HG03159 (cell line): ENCODE measurements around the gene CLCN5.
A peak's percentile ranks its signal among the peaks of the same experiment; 100 is the strongest.

Experiments used
- ATAC-seq: cut with Tn5 transposase; IDR thresholded peaks from one replicate; pipeline ENCODE4 v1.9.1; 2021; ENCODE audit warnings: mild to moderate bottlenecking, moderate library complexity; ENCODE audit not compliant: unreplicated experiment

The CLCN5 gene

GRCh38 chrX:49932791-49933190, 10.4 kb downstream of the CLCN5 start:
- no peak for ATAC-seq

GRCh38 chrX:49934148-49934547, 11.8 kb downstream of the CLCN5 start:
- no peak for ATAC-seq

DNA sequence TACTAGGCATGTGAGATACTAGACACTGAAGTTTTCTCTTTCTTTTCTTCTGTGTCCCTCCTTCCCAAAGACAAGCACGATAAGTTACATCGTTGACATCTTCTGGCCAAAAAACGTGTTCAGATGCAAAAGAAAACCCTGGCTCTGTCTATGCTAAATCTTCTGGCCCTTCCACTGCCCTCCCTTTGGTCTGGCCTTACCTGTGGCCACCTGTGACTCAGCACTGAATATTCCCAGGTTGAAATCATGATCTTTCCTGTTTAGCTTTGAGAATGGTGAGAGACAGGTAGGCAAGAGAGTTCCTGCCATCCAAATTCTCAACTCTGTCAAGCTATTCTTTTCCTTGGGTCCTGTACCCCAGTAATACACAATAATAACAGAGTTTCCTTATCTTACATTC, 12.3 kb downstream of the CLCN5 start:
- no peak for ATAC-seq

DNA sequence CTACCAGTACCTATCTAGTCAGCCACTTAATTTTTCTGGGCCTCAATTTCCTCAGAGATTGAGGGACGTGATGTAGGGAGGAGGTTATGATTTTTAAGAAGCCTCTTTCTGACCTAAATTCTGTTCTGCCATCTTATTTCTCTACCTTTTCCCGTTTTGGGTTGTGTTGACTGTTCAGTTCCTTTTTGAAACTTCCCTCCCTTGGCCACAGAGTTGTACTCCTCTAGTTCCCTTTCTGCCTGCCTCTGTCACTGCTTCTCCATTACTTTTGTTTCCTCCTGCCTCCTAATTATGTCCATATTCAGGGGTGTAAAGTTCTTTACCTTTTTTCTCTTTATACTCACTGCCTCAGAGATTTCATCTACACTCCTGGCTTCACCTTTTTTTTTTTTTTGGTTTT, 25.4 kb downstream of the CLCN5 start:
- ATAC-seq = no peak

- no peak for ATAC-seq
Observed at GRCh38 chrX:49949961-49950360, 27.6 kb downstream of the CLCN5 start.

DNA sequence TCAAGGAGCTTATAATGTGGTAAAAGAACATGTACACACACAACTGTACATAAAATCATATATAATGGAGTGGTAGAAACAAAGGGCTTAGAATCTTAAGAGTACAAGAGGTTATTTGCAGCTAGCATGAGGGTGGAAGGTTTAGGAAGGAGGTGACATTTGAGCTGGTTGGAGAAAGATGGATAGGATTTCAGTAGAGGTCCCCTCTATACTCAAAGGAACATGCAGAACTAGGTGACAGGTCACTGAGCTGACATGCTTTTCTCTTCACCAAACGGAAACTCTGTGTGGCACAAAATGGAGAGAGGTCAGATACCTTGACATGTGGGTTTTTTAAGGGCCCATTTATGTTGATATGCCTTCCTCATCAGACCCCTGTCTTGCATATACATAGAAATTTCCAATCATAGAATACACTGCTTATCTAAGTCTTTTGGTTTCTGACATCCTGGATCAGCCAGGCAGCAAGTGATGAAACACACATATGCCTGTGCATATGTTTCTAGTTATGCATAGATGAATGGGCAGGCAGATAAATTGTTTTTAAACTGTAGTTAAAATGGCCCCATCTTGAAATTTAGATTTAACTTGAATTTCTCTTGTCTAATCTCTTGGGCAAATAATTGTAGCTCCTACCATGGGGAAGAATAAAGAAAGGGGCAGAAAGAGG, 29.3 kb downstream of the CLCN5 start:
- no peak for ATAC-seq

- ATAC-seq = no peak
Observed at GRCh38 chrX:49956313-49956712, 33.9 kb downstream of the CLCN5 start.

DNA sequence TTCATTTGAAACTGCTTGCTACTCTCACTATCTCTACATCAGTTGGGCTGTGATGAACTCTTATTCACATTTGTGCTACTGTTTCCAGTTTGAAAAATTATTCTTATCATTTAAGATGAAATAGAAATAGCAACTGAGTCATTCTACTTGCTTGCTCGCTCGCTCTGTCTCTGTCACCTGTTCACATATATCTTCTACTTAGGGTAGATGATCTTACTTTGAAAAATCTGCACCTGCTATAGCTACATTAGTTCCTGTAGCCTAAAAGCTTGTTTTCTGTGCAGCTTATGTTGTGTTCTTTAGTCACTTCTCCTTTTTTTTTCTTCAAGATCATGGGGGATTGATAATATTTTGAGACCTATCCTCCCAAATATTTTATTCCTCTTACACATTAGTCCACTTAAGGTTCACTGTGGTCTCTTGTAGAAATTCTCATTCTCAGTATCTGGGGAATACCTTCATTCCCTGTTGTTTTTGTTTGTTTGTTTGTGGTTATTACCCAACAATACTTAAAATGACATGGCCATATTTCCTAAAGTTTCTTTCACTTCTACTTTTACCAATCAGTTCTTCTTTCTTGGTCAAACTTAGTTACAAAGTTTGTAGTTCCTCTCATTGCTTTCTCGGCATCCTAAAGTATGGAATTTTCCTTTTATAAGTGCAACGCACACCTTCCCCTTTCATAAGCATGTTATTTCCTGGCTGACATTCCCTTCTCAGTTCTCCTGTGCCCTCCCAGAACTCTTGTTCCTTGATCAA, 36.5 kb downstream of the CLCN5 start:
- peak; percentile 72 for ATAC-seq

DNA sequence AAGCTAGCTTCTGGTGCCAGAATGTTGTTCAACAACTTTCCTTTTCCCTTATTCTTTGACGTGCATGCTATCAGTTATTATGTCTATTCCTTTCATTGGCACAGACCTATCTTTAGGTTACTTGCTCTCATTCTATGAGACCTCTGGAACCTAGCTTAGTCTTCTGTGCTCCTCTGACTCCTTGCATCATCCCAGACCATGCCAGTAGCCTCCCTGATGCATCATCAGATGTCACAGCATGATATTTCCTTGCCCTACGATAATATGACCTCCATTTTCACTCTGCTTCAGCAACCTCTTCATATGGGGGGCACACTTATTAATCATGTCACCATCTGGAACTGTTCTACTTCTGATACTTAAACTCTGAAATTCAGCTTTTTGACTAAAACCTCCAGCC, 37.2 kb downstream of the CLCN5 start:
- ATAC-seq = no peak

DNA sequence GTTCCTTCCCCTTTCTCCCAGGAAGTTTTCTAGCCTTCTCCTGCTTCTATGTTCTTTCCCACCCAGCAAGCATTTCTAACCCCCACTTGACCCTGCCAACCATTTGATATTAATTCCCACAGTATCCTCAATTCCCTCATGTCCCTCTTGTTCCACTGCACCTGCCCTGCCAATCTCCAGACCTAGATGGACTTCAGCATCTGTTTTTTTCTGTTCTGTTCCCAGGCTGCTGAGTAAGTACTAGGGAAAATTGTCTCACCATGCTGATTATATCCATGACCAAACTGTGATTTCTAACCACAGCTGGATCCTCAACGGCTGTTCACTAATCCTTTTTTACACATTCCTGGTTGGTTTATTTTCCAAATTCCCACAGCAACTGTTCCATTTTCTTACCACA, 37.7 kb downstream of the CLCN5 start:
- no peak for ATAC-seq

GRCh38 chrX:49970674-49971073, 48.3 kb downstream of the CLCN5 start:
- ATAC-seq = no peak

GRCh38 chrX:49972328-49972860, 50.0 kb downstream of the CLCN5 start:
- ATAC-seq = no peak

- no peak for ATAC-seq
Observed at GRCh38 chrX:49976682-49977197, 54.3 kb downstream of the CLCN5 start.

DNA sequence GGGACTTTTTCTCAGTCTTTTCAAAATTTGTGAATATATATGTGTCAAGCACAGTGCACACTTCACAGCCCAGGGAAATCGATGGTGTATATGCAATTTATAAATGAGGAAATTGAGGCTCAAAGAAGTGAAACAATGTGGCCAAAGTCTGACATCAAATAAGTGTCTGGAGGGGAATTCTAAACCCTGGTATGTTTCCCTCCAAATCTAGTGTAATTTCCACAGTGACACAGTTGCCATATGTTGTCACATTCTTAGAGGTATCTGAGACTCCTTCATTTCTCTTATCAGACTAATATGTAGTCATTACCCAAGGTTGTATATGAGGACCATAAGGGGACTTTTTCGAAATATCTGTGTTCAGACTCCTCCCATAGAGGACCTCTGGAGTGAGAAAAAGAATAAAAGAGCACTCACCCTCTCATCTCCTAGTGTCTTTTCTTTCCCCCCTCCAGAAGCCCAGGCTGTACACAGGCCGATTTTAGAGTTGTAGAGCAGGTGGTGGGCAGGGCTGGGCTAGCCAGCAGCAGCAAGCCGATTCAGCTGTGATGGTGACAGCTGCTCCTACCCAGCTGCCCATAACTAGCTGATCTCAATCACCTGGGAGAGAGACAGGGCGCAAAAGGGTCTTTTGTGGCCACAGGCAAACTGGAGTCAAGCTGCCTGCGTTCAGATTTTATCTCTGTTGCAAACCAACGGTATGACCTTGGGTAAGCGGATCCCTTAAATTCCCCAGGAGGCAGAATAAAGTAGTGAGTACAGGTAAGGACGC, 55.1 kb downstream of the CLCN5 start:
- ATAC-seq = no peak

GRCh38 chrX:49978176-49978575, 55.8 kb downstream of the CLCN5 start:
- no peak for ATAC-seq

DNA sequence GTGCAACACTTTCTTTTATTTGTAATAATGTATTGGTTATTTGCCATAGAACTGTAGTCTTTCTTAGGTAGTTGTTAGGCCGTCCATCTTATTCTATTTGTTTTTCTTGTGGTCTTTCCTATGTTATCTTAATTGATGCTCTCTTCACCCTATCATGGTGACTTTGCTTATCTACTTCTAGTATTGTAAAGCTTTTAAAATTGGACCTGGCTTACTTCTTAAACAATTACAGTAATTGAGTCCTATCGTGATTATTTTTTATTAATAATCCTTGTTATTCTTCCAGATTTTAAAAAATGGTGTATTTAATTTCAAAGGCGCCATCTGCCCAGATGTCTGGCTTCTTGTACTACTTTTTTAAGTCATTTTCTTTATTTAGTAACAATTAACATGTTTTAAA, 63.7 kb downstream of the CLCN5 start:
- ATAC-seq = no peak

DNA sequence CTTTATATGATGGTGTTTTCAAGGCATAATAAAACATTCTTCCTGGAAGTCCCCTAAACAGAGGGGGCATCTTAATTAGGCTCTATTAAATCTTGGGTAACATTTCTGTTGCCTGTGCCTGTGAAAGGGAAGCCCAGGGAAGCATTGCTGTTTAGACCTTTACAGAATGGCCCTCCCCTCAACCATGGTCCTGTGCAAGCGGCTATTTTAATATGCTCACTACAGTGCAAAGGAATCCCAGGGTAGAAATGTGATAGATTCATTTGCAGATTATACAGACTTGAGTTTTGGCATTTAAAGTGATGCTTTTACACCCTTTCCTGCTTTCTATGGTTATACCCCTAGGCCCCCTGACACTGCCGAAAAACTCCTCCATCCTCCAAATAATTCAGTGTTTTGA, 65.3 kb downstream of the CLCN5 start:
- ATAC-seq = no peak

- ATAC-seq = no peak
Observed at GRCh38 chrX:49988143-49988542, 65.7 kb downstream of the CLCN5 start.

GRCh38 chrX:49991758-49992157, 69.4 kb downstream of the CLCN5 start:
- no peak for ATAC-seq

DNA sequence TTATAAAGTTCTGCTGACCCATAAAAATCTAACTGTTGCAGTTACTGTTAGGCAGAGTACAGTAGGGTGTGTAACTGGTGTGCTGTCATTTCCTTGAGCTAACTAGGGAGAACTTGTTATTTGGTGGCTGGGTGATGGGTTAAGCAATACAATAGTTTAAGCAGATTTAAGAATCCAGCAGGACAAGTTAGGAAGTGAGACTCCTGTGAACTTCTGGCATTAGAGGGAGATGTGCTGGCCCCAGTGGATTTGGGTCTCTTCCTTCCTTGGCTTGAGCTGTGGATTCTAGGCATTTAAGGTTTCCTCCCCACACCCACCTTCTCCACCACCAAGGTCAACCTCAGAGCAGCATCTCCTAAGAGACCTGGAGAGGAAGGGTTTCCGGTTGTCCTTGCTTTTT, 70.5 kb downstream of the CLCN5 start:
- ATAC-seq = no peak

DNA sequence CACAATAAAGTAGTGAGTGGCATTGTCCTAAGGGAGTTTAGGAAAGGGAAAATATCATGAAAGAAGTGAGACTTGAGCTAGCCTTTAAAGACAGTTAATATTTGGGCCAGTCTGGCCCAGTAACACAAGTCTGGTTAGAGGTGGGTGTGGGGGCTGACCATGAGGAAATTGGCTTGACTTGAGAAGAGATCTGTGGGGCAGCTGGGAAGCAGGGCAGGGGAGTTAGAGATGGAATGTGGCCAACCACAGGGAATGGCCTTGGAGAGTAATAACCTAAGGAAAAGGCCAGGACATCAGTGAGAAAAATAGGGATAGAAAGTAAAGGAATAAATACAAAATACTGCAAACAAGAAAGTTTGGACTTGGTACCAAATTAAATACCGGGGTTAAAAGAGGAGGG, 71.3 kb downstream of the CLCN5 start:
- ATAC-seq = no peak
